ENCODE measurements around the gene CDC73.

CDC73 gene

GRCh38 chr1:193143285-193143684, 21.5 kb downstream of the CDC73 start:
- Histone ChIP-seq H3K4me3 (ENCODE audit: low read depth, low read length) (no peak overlapping the region), H3K36me3 (peaks cover 52% of the 10 kb centered on the region), H3K9me3 (ENCODE audit: severe bottlenecking) (no peaks in the 10 kb centered on the region), H3K27me3 (ENCODE audit: insufficient read depth, low read depth, severe bottlenecking) (no peaks in the 10 kb centered on the region), H3K27ac (no peak overlapping the region)
- no peak for TF ChIP-seq CTCF (IDR thresholded peaks at IDR 0.05; ENCODE audit: low read depth, low read length)
- no peak for DNase-seq

- no peak for DNase-seq
- TF ChIP-seq CTCF (IDR thresholded peaks at IDR 0.05; ENCODE audit: low read depth, low read length): no peak
- Histone ChIP-seq H3K36me3 (peaks cover 52% of the 10 kb centered on the region), H3K27me3 (ENCODE audit: insufficient read depth, low read depth, severe bottlenecking) (no peaks in the 10 kb centered on the region), H3K4me3 (ENCODE audit: low read depth, low read length) (no peak overlapping the region), H3K27ac (no peak overlapping the region), H3K9me3 (ENCODE audit: severe bottlenecking) (no peaks in the 10 kb centered on the region)
Measured at GRCh38 chr1:193144361-193144938, 22.6 kb downstream of the CDC73 start.

- H3K27me3 ChIP-seq (ENCODE audit: insufficient read depth, low read depth, severe bottlenecking): no peaks in the 10 kb centered on the region
- no peak for TF ChIP-seq CTCF (IDR thresholded peaks at IDR 0.05; ENCODE audit: low read depth, low read length)
- no peak overlapping the region for H3K4me3 ChIP-seq (ENCODE audit: low read depth, low read length)
- no peaks in the 10 kb centered on the region for H3K9me3 ChIP-seq (ENCODE audit: severe bottlenecking)
- no peak for DNase-seq
- no peak overlapping the region for H3K27ac ChIP-seq
- H3K36me3 ChIP-seq: peaks cover 48% of the 10 kb centered on the region
Measured at GRCh38 chr1:193144999-193145398, 23.2 kb downstream of the CDC73 start.

- no peaks in the 10 kb centered on the region for H3K27me3 ChIP-seq (ENCODE audit: insufficient read depth, low read depth, severe bottlenecking)
- H3K4me3 ChIP-seq (ENCODE audit: low read depth, low read length): no peak overlapping the region
- H3K27ac ChIP-seq: no peak overlapping the region
- no peak for DNase-seq
- peaks cover 22% of the 10 kb centered on the region for H3K36me3 ChIP-seq
- no peak for TF ChIP-seq CTCF (IDR thresholded peaks at IDR 0.05; ENCODE audit: low read depth, low read length)
- no peaks in the 10 kb centered on the region for H3K9me3 ChIP-seq (ENCODE audit: severe bottlenecking)
Measured at GRCh38 chr1:193156117-193156821, 34.4 kb downstream of the CDC73 start.

GRCh38 chr1:193156822-193157142, 35.0 kb downstream of the CDC73 start:
- Histone ChIP-seq H3K27me3 (ENCODE audit: insufficient read depth, low read depth, severe bottlenecking) (no peaks in the 10 kb centered on the region), H3K36me3 (peaks cover 22% of the 10 kb centered on the region), H3K27ac (no peak overlapping the region), H3K4me3 (ENCODE audit: low read depth, low read length) (no peak overlapping the region), H3K9me3 (ENCODE audit: severe bottlenecking) (no peaks in the 10 kb centered on the region)
- no peak for TF ChIP-seq CTCF (IDR thresholded peaks at IDR 0.05; ENCODE audit: low read depth, low read length)
- no peak for DNase-seq

- TF ChIP-seq CTCF (IDR thresholded peaks at IDR 0.05; ENCODE audit: low read depth, low read length): no peak
- Histone ChIP-seq H3K9me3 (ENCODE audit: severe bottlenecking) (no peaks in the 10 kb centered on the region), H3K27ac (no peak overlapping the region), H3K27me3 (ENCODE audit: insufficient read depth, low read depth, severe bottlenecking) (no peaks in the 10 kb centered on the region), H3K36me3 (peaks cover 19% of the 10 kb centered on the region), H3K4me3 (ENCODE audit: low read depth, low read length) (no peak overlapping the region)
- DNase-seq: no peak
Measured at GRCh38 chr1:193157360-193157759, 35.5 kb downstream of the CDC73 start.

Data from WERI-Rb-1 (cell line).